PC-9 (cell line): Measurements from ENCODE around the gene C3orf33. TPM values are rescaled to one million over a fixed set of nuclear protein-coding genes. Genes with fewer than 3 reads are reported as not detected.
"Not testable (repeated sequence)": the region's sequence is repeated elsewhere in the genome, so short reads cannot be mapped to it uniquely, and the experiment has no call there.

ENCODE experiments used
- BruUV-seq: library from RNA; stranded (reverse); fragments of 400-500 nt; replicated peaks from 2 replicates; lab custom pipeline; 2021; lab: Mats Ljungman, UMichigan
- CTCF ChIA-PET: fragments of 300-600 bp; sonication (Branson Sonifier 250); formaldehyde crosslinking; loops from one replicate; lab custom pipeline; 2022; ENCODE audit warnings: antibody characterized with exemption; lab: Charles Lee
- POLR2A ChIA-PET: fragments of 300-600 bp; sonication (Branson Sonifier 250); formaldehyde crosslinking; loops from one replicate; lab custom pipeline; 2022; ENCODE audit warnings: antibody characterized with exemption; ENCODE audit not compliant: unreplicated experiment; lab: Charles Lee
- DNase-seq, 2 experiments: peaks; one replicate each; pipeline versions ENCODE4 v3.0.0 to v3.0.0-alpha.2; 2015 to 2022; ENCODE audit warnings: mixed read lengths in 1 of 2
- H2AFZ ChIP-seq: fragments of 200-600 bp; sonication (generic); 2 replicates; pipeline ENCODE4 v1.8.1; 2017; ENCODE audit warnings: antibody characterized with exemption
- H3F3A ChIP-seq: fragments of 200-600 bp; sonication (generic); 2 replicates; pipeline ENCODE4 v1.8.1; 2017; ENCODE audit warnings: antibody characterized with exemption, mild to moderate bottlenecking, low read depth; ENCODE audit not compliant: insufficient read depth
- H3K27ac ChIP-seq: fragments of 200-600 bp; sonication (generic); 2 replicates; pipeline ENCODE4 v1.6.1; 2016; ENCODE audit warnings: mixed run types
- H3K27me3 ChIP-seq: fragments of 200-600 bp; sonication (generic); 2 replicates; pipeline ENCODE4 v1.6.1; 2016; ENCODE audit warnings: low read depth, mixed run types; ENCODE audit not compliant: insufficient read depth
- H3K36me3 ChIP-seq: fragments of 200-600 bp; sonication (generic); 2 replicates; pipeline ENCODE4 v1.6.1; 2016; ENCODE audit warnings: low read depth, mixed run types
- H3K4me1 ChIP-seq: fragments of 200-600 bp; sonication (generic); replicated peaks from 2 replicates; pipeline ENCODE4 v1.6.1; 2016; ENCODE audit warnings: mixed run types; ENCODE audit not compliant: insufficient read depth
- H3K4me2 ChIP-seq: fragments of 200-600 bp; sonication (generic); 2 replicates; pipeline ENCODE4 v1.6.1; 2017; ENCODE audit warnings: mixed run types
- H3K4me3 ChIP-seq: fragments of 200-600 bp; sonication (generic); 2 replicates; pipeline ENCODE4 v1.6.1; 2016; ENCODE audit warnings: mixed run types
- H3K79me2 ChIP-seq: fragments of 200-600 bp; sonication (generic); 2 replicates; pipeline ENCODE4 v1.6.1; 2017; ENCODE audit warnings: low read depth, mixed run types
- H3K9me2 ChIP-seq: fragments of 200-600 bp; sonication (generic); 2 replicates; pipeline ENCODE4 v1.8.1; 2017; ENCODE audit warnings: mild to moderate bottlenecking; ENCODE audit not compliant: insufficient read depth
- H3K9me3 ChIP-seq: fragments of 200-600 bp; sonication (generic); 2 replicates; pipeline ENCODE4 v1.8.1; 2016; ENCODE audit warnings: low read depth; ENCODE audit not compliant: insufficient read depth
- H4K20me1 ChIP-seq: fragments of 200-600 bp; sonication (generic); 2 replicates; pipeline ENCODE4 v1.8.1; 2017; ENCODE audit not compliant: insufficient read depth
- CTCF ChIP-seq: fragments of 200-600 bp; sonication (generic); conservative IDR thresholded peaks from 2 replicates; pipeline ENCODE4 v1.6.1; 2017; ENCODE audit warnings: mixed run types, antibody characterized with exemption, mild to moderate bottlenecking, moderate library complexity
- EZH2 ChIP-seq: fragments of 200-600 bp; sonication (generic); IDR thresholded peaks from 2 replicates; pipeline ENCODE4 v1.8.0; 2017; ENCODE audit warnings: antibody characterized with exemption, low read depth
- intact Hi-C: fragments of 100-400 bp; cut with micrococcal nuclease; formaldehyde crosslinking; loops from one replicate; pipeline ENCODE4 v1.10.0; 2022; ENCODE audit not compliant: unreplicated experiment
- total RNA-seq: library from RNA; stranded (reverse); gene quantifications from 2 replicates; pipeline ENCODE4 v1.2.3, GENCODE V29; 2021

The C3orf33 gene
- total RNA-seq, 1 experiment from 2014 or later, result 1.1 TPM

- Histone ChIP-seq H3K36me3 (peaks cover 10% of the 10 kb centered on the region; the same call in 1 of the 2 replicates), H3K9me3 (no peaks in the 10 kb centered on the region), H4K20me1 (peaks cover 22% of the 10 kb centered on the region), H3K27ac (peak overlapping the region; percentile 80), H3F3A (peaks cover 19% of the 10 kb centered on the region; the same call in 1 of the 2 replicates), H3K4me1 (peaks cover 38% of the 10 kb centered on the region), H3K27me3 (no peaks in the 10 kb centered on the region), H3K4me2 (peak overlapping the region; percentile 95), H3K79me2 (peaks cover 67% of the 10 kb centered on the region), H3K9me2 (no peaks in the 10 kb centered on the region), H3K4me3 (peak overlapping the region; percentile 83), H2AFZ (peak overlapping the region; percentile 80)
- ChIA-PET POLR2A (interaction anchor here (0.6 to 1.2 kb wide), 3 partner anchors 16 to 583 kb away, joined by 3 to 5 read pairs (median 4); no protein-coding TSS in a partner anchor), CTCF (interaction anchor here (2.4 kb wide), 1 partner anchor 47 kb away, joined by 9 read pairs; the partner anchor contains the start of gene C3orf33)
- peak in 1 of 2 experiments; percentile 5 for DNase-seq
- TF ChIP-seq CTCF (no peak; the same call in 1 of the 2 replicates), EZH2 (no peak)
- intact Hi-C loops, result loop anchor here (1.0 to 10.0 kb wide), 4 partner anchors 17 to 459 kb away; partner anchors contain the start of genes C3orf33, GMPS and PLCH1
- BruUV-seq, result TSS peak; percentile 42
Observed at GRCh38 chr3:155853214-155854140, 47.4 kb upstream of the C3orf33 start.

GRCh38 chr3:155852341-155852740 is 46.3 kb upstream of the C3orf33 start:
- Histone ChIP-seq H3K4me2 (peak overlapping the region; percentile 95), H2AFZ (no peak overlapping the region), H3K9me2 (no peaks in the 10 kb centered on the region), H3K36me3 (peaks cover 10% of the 10 kb centered on the region; the same call in 1 of the 2 replicates), H3K79me2 (peaks cover 75% of the 10 kb centered on the region), H3K27me3 (no peaks in the 10 kb centered on the region), H3K4me1 (peaks cover 38% of the 10 kb centered on the region), H3K9me3 (no peaks in the 10 kb centered on the region), H3K27ac (no peak overlapping the region), H3F3A (peaks cover 19% of the 10 kb centered on the region; the same call in 1 of the 2 replicates), H4K20me1 (peaks cover 31% of the 10 kb centered on the region), H3K4me3 (peak overlapping the region; percentile 83)
- BruUV-seq, result no TSS peak
- intact Hi-C loops, result loop anchor here (10.0 kb wide), 1 partner anchor 458 kb away; no protein-coding TSS in a partner anchor
- CTCF ChIA-PET, result interaction anchor here (2.4 kb wide), 1 partner anchor 46 kb away, joined by 9 read pairs; the partner anchor contains the start of gene C3orf33
- POLR2A ChIA-PET, result interaction anchor here (0.6 kb wide), 2 partner anchors 19 to 584 kb away, joined by 3 to 5 read pairs; no protein-coding TSS in a partner anchor
- no peak for DNase-seq
- TF ChIP-seq EZH2 (no peak), CTCF (no peak)

GRCh38 chr3:155849404-155849803 is 43.3 kb upstream of the C3orf33 start:
- DNase-seq, POLR2A ChIA-PET, intact Hi-C loops, H3K27ac ChIP-seq, H2AFZ ChIP-seq, H3K27me3 ChIP-seq, CTCF ChIA-PET, H3K9me2 ChIP-seq, H3K9me3 ChIP-seq, BruUV-seq, H3K4me3 ChIP-seq: not testable (repeated sequence)
- Histone ChIP-seq H3K79me2 (peaks cover 90% of the 10 kb centered on the region), H3K36me3 (peaks cover 18% of the 10 kb centered on the region; the same call in 1 of the 2 replicates), H3F3A (peaks cover 10% of the 10 kb centered on the region; the same call in 1 of the 2 replicates), H3K4me2 (peak overlapping the region; percentile 29; the same call in 1 of the 2 replicates), H3K4me1 (peaks cover 33% of the 10 kb centered on the region), H4K20me1 (peaks cover 53% of the 10 kb centered on the region)
